ENCODE measurements around the gene ARHGAP20.

GRCh38 chr11:110634370-110634769, 77.9 kb downstream of the ARHGAP20 start:
- no peak for TF ChIP-seq CTCF (IDR thresholded peaks at IDR 0.05; ENCODE audit: low read depth, low read length, missing input control)
- TF ChIP-seq RAD21 (IDR thresholded peaks at IDR 0.05) = no peak
- no peak for TF ChIP-seq TAF1 (conservative IDR thresholded peaks at IDR 0.05)
- TF ChIP-seq SP1 (IDR thresholded peaks at IDR 0.05) = no peak
- TF ChIP-seq MAX (IDR thresholded peaks at IDR 0.05) = no peak
- TF ChIP-seq GABPA (IDR thresholded peaks at IDR 0.05 in 1 of 2, conservative IDR thresholded peaks at IDR 0.05 in 1 of 2) = no peak
- TF ChIP-seq NR2F2 (IDR thresholded peaks at IDR 0.05) = no peak
- no peak for TF ChIP-seq EGR1 (IDR thresholded peaks at IDR 0.05; ENCODE audit: low read depth in 2 of 2)
- no peak for TF ChIP-seq REST (IDR thresholded peaks at IDR 0.05)
- no peak for TF ChIP-seq HNF4G (IDR thresholded peaks at IDR 0.05)
- no peak for TF ChIP-seq FOXA1 (IDR thresholded peaks at IDR 0.05)
